Gastrocnemius medialis (tissue), 4 donors: ENCODE measurements around the gene SPTAN1.

Experiments used
- POLR2A ChIP-seq, 2 donors: fragments of 450-650 bp; IDR thresholded peaks; one replicate each; pipeline ENCODE4 v1.6.1; 2017; ENCODE audit warnings: antibody characterized with exemption in 2 of 2, mild to moderate bottlenecking in 2 of 2, moderate library complexity in 2 of 2
- TF ChIP-seq, protein P1 (sequence below), 5 experiments: fragments of 450-650 bp in 3 of 5; fragments of 200-600 bp in 2 of 5; sonication (generic) in 2 of 5; IDR thresholded peaks in 4 of 5; conservative IDR thresholded peaks in 1 of 5; 1 replicate in 4 of 5; 2 replicates in 1 of 5; pipeline ENCODE4 v1.5.1; 2016 to 2019; ENCODE audit warnings: antibody characterized with exemption in 5 of 5, mild to moderate bottlenecking in 3 of 5, moderate library complexity in 3 of 5

DNA sequence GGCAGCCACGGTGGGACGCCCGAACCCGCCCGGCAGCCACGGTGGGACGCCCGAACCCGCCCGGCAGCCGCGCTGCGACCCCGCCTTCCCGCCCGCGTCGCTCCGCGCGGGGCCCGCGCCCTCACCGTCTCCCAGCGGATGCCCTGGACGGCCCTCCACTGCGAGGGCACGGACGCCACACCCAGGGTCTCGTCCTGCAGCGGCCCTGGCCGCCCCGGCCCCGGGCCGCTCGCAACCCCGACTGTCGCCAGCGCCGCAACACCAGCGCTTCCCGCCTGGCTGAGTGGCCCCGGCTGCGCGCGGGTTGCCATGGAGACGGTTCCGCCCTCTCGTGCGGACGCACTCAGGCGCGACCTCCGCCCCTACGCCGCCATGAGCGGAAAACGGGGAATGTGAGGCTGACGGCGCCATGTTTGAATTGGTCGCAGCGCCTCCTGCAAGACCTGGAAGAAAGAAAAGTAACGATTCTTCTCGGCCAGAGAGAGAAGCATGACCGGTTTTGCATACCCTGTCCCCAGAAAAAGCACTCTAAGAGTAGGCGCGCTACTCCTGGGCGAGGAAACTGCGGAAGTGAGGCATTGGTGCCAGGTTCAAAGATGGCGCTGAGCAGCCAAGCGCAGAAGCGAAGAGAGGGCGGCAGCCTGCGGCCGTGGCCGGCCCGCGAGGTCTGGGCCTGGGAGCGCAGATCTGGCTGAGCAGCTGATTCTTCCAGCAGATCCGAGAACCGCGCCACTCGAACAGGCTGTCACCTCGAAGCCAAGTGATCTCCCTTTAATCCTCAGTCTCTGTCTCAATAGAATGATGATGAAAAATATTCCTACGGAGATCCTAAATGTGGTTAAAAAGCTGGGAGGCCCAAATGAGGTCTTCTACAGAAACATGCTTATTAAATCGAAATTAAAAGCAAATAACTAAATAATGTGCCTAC is 104.3 kb downstream of the SPTAN1 start, which contains the start of gene DYNC2I2:
- TF ChIP-seq, protein P1, sequence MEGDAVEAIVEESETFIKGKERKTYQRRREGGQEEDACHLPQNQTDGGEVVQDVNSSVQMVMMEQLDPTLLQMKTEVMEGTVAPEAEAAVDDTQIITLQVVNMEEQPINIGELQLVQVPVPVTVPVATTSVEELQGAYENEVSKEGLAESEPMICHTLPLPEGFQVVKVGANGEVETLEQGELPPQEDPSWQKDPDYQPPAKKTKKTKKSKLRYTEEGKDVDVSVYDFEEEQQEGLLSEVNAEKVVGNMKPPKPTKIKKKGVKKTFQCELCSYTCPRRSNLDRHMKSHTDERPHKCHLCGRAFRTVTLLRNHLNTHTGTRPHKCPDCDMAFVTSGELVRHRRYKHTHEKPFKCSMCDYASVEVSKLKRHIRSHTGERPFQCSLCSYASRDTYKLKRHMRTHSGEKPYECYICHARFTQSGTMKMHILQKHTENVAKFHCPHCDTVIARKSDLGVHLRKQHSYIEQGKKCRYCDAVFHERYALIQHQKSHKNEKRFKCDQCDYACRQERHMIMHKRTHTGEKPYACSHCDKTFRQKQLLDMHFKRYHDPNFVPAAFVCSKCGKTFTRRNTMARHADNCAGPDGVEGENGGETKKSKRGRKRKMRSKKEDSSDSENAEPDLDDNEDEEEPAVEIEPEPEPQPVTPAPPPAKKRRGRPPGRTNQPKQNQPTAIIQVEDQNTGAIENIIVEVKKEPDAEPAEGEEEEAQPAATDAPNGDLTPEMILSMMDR (IDR thresholded peaks at IDR 0.05 in 4 of 5, conservative IDR thresholded peaks at IDR 0.05 in 1 of 5), result peak in 1 of 5 experiments; percentile 9
- peak; percentile 20 to 29 for TF ChIP-seq POLR2A (IDR thresholded peaks at IDR 0.05)
